ENCODE results near the gene CIDEB. TPM values are rescaled to one million over a fixed set of nuclear protein-coding genes. Genes with fewer than 3 reads are reported as not detected.

CIDEB gene
- total and polyA plus RNA-seq, 4 donors, result 4.9 to 14.8 (median 7.1) TPM

DNA sequence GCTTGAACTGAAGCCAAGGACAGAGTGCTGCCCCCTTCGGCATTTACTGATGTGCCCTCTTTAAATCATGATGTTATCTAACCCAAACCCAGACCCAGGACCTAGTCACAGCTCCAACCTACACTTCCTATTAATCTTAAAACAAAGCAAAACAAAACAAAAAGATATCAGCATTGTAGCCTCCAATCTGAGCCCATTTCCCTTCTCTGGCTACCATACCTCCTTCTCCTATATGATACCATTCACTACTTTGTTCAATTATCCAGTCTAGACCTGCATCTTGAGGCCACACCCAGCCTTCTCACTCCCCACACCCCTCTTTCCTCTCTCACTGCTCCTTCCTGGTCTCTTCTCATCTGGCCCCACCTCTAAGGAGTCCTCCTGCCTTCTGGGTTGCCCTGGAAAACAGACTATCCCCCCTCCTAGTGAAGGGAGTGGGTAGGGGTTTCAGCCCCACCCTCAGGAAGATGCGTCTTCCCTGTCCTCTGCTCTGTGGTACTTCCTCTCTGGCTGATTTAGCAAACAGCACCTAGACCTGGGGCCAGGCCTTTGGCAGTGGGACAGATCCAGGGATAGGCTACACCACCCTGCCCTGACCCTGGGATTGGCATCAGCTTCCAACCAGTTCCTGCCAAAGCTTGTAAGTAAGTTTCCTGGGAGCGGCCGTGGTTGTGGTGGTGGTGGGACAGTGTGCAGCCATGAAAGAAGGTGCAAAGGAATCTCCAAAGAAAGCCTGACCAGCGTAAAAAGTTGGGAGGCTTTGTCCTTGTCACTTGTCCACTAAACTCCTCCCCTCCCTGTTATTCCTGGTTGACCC lies 6.8 kb upstream of the CIDEB start:
- Histone ChIP-seq H3K27ac (ENCODE audit: low read depth, low read length) (no peak overlapping the region), H3K9me3 (ENCODE audit: control insufficient read depth, insufficient read depth, low read length) (no peaks in the 10 kb centered on the region), H3K4me1 (ENCODE audit: control insufficient read depth, insufficient read depth, low read length) (peaks cover 40% of the 10 kb centered on the region), H3K4me3 (ENCODE audit: low read depth, low read length) (no peak overlapping the region), H3K27me3 (ENCODE audit: control insufficient read depth, insufficient read depth, low read length) (peaks cover 44% of the 10 kb centered on the region), H3K36me3 (ENCODE audit: control insufficient read depth, insufficient read depth, low read length) (peaks cover 10% of the 10 kb centered on the region)
- no peak for DNase-seq (ENCODE audit: low read depth in 4 of 6, low spot score in 6 of 6)
- WGBS (ENCODE audit: insufficient coverage), result 74% methylated on average over 3 of the region's 5 CpGs

DNA sequence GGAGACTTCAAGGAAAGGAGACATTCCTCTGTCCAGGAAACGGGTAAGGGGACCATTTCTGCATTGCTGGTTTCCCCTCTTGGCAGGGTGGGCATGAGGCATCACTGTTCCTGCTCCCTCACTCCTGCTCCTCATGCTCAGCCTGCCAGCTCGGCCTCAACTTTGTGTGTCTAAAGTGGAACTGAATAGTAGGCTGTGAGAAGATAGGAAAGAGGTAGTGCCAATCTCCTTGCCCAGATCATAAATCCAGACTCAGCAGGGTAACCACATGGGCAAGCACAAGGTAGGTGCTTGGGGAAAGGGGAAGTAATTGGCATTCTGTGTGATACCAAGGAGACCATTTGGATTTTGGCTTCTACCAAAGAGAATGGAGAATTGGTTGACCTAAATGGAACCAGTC lies 6.1 kb upstream of the CIDEB start:
- Histone ChIP-seq H3K27me3 (ENCODE audit: control insufficient read depth, insufficient read depth, low read length) (peaks cover 37% of the 10 kb centered on the region), H3K4me1 (ENCODE audit: control insufficient read depth, insufficient read depth, low read length) (peaks cover 42% of the 10 kb centered on the region), H3K9me3 (ENCODE audit: control insufficient read depth, insufficient read depth, low read length) (no peaks in the 10 kb centered on the region), H3K27ac (ENCODE audit: low read depth, low read length) (no peak overlapping the region), H3K36me3 (ENCODE audit: control insufficient read depth, insufficient read depth, low read length) (peaks cover 12% of the 10 kb centered on the region), H3K4me3 (ENCODE audit: low read depth, low read length) (no peak overlapping the region)
- WGBS (ENCODE audit: insufficient coverage), result 63% methylated on average over 1 of the region's 2 CpGs
- DNase-seq (ENCODE audit: low read depth in 4 of 6, low spot score in 6 of 6), result peak in 1 of 6 donors; percentile 55

DNA sequence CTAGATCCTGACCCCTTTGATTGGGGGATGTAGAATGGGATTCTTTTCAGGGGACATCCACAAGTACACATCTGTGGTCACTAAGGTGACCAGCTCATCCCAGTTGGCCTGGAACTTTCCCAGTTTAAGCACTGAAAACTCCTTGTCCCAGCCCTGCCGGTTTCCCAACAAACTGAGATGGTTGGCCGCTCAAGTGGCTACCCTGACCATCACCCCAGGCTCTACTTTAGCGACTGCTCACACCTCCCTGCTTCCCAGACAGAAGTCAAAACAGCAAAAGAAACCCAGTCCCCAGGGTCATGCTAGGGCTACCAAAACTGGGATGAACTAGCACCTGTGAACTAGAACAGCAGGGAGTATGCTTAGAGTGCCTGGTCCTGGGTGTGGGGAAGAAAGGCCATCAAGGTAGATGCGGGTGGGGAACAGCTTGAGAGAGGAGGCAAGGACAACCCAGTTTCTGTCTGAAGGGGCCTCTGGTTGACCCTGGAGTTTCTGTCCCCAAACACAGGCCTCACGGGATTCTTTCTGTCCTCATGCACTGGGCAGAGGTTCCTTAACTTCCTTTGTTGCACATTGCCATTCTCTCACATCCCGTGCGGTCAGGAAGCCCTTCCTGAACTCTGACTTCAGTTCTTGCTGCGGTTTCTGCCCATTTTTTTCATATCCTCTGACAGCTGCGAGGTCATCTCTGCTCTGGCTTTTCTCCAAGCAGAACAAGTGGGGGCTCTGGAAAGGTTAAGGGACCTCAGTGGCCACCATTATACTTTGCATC lies 5.1 kb upstream of the CIDEB start:
- Histone ChIP-seq H3K4me1 (ENCODE audit: control insufficient read depth, insufficient read depth, low read length) (peaks cover 42% of the 10 kb centered on the region), H3K27me3 (ENCODE audit: control insufficient read depth, insufficient read depth, low read length) (peaks cover 27% of the 10 kb centered on the region), H3K4me3 (ENCODE audit: low read depth, low read length) (no peak overlapping the region), H3K36me3 (ENCODE audit: control insufficient read depth, insufficient read depth, low read length) (peaks cover 12% of the 10 kb centered on the region), H3K27ac (ENCODE audit: low read depth, low read length) (no peak overlapping the region), H3K9me3 (ENCODE audit: control insufficient read depth, insufficient read depth, low read length) (no peaks in the 10 kb centered on the region)
- WGBS (ENCODE audit: insufficient coverage), result 82% methylated on average over 7 of the region's 9 CpGs
- no peak for DNase-seq (ENCODE audit: low read depth in 4 of 6, low spot score in 6 of 6)

DNA sequence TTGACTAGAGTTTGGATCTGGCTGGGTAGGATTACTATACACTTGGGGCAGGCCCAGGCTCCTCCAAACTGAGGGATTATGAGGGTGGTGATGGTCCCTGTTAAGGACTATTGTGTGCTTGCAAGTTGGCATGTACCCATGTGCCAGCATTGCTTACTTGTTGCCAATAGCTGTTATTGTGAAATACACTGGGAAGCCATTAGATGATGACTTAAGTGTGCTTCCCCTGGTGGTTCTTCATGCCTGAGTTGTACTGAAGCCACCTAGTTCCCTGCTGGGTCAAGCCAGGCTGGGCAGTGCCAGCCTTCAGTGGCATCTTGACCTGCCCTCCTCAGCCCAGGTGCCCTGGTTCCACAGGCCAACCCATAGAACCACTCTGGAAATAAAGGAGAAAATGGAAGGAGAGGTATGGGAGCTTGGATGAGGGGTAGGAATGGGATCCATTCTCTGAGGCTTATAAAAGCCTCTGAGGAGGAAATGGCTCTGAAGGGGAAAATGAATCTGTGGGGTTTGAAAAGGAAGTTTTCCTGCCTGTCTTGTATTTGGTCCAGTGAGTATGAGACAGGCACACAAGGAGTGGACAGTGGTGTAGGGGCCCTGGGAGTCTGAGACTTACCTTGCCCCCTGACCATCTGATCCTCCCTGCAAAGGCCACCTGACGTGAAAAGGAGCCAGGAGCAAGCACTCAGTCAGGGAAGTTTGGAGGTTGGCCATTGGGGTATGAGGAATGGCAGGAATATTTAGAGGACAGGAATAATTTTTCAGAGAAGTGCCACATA lies 4.2 kb upstream of the CIDEB start:
- no peaks in the 10 kb centered on the region for H3K9me3 ChIP-seq (ENCODE audit: control insufficient read depth, insufficient read depth, low read length)
- peaks cover 18% of the 10 kb centered on the region for H3K27me3 ChIP-seq (ENCODE audit: control insufficient read depth, insufficient read depth, low read length)
- WGBS (ENCODE audit: insufficient coverage), result no CpG with 5 or more reads among the region's 1 CpG
- peak overlapping the region; percentile 47 for H3K27ac ChIP-seq (ENCODE audit: low read depth, low read length)
- peaks cover 45% of the 10 kb centered on the region for H3K4me1 ChIP-seq (ENCODE audit: control insufficient read depth, insufficient read depth, low read length)
- H3K36me3 ChIP-seq (ENCODE audit: control insufficient read depth, insufficient read depth, low read length), result peaks cover 21% of the 10 kb centered on the region
- no peak for DNase-seq (ENCODE audit: low read depth in 4 of 6, low spot score in 6 of 6)
- H3K4me3 ChIP-seq (ENCODE audit: low read depth, low read length), result no peak overlapping the region

DNA sequence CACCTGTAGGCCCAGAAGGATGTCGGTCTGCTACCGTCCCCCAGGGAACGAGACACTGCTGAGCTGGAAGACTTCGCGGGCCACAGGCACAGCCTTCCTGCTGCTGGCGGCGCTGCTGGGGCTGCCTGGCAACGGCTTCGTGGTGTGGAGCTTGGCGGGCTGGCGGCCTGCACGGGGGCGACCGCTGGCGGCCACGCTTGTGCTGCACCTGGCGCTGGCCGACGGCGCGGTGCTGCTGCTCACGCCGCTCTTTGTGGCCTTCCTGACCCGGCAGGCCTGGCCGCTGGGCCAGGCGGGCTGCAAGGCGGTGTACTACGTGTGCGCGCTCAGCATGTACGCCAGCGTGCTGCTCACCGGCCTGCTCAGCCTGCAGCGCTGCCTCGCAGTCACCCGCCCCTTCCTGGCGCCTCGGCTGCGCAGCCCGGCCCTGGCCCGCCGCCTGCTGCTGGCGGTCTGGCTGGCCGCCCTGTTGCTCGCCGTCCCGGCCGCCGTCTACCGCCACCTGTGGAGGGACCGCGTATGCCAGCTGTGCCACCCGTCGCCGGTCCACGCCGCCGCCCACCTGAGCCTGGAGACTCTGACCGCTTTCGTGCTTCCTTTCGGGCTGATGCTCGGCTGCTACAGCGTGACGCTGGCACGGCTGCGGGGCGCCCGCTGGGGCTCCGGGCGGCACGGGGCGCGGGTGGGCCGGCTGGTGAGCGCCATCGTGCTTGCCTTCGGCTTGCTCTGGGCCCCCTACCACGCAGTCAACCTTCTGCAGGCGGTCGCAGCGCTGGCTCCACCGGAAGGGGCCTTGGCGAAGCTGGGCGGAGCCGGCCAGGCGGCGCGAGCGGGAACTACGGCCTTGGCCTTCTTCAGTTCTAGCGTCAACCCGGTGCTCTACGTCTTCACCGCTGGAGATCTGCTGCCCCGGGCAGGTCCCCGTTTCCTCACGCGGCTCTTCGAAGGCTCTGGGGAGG lies 3.1 kb upstream of the CIDEB start, which contains the start of gene LTB4R:
Gene LTB4R, plus strand, starts transcription at position 857 of the 959 bp plus-strand sequence. CDS start 4,150 bp downstream, outside the sequence.
- H3K9me3 ChIP-seq (ENCODE audit: control insufficient read depth, insufficient read depth, low read length), result no peaks in the 10 kb centered on the region
- peaks cover 32% of the 10 kb centered on the region for H3K36me3 ChIP-seq (ENCODE audit: control insufficient read depth, insufficient read depth, low read length)
- WGBS (ENCODE audit: insufficient coverage), result 15% methylated on average over 99 of the region's 99 CpGs
- H3K4me1 ChIP-seq (ENCODE audit: control insufficient read depth, insufficient read depth, low read length), result peaks cover 42% of the 10 kb centered on the region
- peak in 4 of 6 donors; percentile 44 to 85 (median 68) for DNase-seq (ENCODE audit: low read depth in 4 of 6, low spot score in 6 of 6)
- peak within 1 kb of the TSS; percentile 13 for H3K4me3 ChIP-seq (ENCODE audit: low read depth, low read length)
- peaks cover 10% of the 10 kb centered on the region for H3K27me3 ChIP-seq (ENCODE audit: control insufficient read depth, insufficient read depth, low read length)
- H3K27ac ChIP-seq (ENCODE audit: low read depth, low read length), result peak within 1 kb of the TSS; percentile 47

DNA sequence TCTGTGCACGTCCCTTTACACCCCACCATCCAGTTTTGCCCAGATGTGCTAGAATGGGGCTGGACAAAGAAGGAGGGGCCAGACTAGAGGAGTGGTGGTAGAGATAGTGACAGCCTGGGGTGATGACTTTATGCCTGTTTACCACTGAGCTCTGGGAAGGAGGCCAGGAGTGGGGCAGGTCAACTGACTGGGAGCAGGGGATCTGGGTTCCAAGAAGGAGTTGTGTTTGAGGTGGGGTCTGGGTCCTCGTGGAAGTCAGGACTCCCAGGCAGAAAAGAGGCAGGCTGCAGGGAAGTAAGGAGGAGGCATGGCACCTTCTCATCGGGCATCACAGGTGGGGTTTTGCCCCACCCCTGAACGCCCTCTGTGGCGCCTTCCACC lies 2.5 kb upstream of the CIDEB start:
- no peaks in the 10 kb centered on the region for H3K9me3 ChIP-seq (ENCODE audit: control insufficient read depth, insufficient read depth, low read length)
- peaks cover 37% of the 10 kb centered on the region for H3K4me1 ChIP-seq (ENCODE audit: control insufficient read depth, insufficient read depth, low read length)
- 19% methylated on average over 4 of the region's 5 CpGs for WGBS (ENCODE audit: insufficient coverage)
- peaks cover 39% of the 10 kb centered on the region for H3K36me3 ChIP-seq (ENCODE audit: control insufficient read depth, insufficient read depth, low read length)
- H3K27me3 ChIP-seq (ENCODE audit: control insufficient read depth, insufficient read depth, low read length), result peaks cover 3% of the 10 kb centered on the region
- peak overlapping the region; percentile 13 for H3K4me3 ChIP-seq (ENCODE audit: low read depth, low read length)
- H3K27ac ChIP-seq (ENCODE audit: low read depth, low read length), result no peak overlapping the region
- no peak for DNase-seq (ENCODE audit: low read depth in 4 of 6, low spot score in 6 of 6)

DNA sequence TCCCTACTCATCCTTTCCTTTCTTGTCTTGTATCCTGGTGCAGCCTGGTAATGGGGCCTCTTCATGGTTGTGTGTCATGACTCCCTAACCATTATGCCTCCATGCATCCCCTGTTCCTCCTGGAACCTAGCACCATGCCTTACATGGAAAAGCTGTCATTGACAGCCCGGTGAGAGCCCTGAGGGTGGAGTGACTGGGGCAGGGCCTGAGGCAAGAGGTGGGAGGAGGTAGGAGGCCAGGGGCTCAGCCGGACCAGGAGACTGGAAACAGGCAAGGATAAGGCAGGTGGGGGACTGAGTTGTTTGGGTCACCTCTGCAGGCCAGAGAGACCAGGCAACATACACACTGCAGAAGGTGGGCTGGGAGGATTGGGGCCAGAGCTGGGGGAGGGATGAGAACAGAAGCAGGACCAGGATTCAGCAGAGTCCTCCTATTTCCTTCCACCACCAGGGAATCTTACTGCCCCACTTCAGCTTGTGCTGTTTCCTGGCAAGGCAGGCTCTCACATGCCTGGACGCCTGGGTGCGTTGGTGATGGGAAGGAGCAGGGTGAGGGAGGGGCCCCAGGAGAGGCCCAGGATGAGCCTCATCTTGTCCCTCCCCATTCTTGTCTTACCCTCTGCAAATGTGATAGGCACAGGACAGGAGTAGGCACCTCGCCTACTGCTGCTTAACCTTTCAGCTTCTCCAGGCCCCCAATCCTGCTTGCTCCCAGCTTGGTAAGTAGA lies 1.9 kb upstream of the CIDEB start, which contains the start of gene LTB4R2:
Gene LTB4R2, plus strand, starts transcription at position 603 of the 727 bp plus-strand sequence. CDS start 525 bp downstream, outside the sequence.
- WGBS (ENCODE audit: insufficient coverage), result 96% methylated on average over 3 of the region's 5 CpGs

DNA sequence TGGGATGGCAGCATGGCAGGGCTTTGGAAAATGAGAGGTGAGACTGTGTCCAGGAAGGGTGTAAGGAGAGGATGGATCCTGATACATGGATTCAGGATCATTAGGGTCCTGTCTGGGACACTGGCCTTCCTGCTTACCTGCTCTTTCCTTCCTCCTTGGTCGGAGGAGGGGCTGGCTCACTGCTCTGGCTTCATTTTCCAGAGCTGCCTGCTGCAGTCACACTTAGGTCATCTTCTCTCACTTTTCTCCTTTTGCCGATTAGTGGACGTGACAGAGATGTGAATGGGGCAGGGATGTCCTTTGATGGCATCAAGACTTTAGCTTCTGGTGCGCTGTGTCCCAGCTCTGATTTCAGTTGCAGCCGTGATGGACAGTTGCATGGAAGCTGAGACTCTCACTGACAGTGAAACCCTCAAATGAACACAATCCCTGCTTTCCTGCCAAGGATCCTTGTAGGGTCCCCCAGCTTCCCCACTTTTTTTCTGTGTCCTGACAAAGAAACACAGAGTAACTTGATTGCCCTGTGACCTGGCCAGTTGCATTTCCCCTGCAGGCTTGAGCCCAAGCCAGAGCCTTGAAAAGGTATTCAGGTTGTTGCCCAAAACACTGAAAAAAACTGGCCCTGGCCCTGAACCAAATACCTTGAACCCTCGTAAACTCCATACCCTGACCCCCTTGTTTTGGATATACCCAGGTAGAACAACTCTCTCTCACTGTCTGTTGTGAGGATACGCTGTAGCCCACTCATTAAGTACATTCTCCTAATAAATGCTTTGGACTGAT lies 756 bp upstream of the CIDEB start:
- 95% methylated on average over 6 of the region's 7 CpGs for WGBS (ENCODE audit: insufficient coverage)
- no peak for DNase-seq (ENCODE audit: low read depth in 4 of 6, low spot score in 6 of 6)
- no peak overlapping the region for H3K27ac ChIP-seq (ENCODE audit: low read depth, low read length)
- no peak overlapping the region for H3K4me3 ChIP-seq (ENCODE audit: low read depth, low read length)
- no peaks in the 10 kb centered on the region for H3K27me3 ChIP-seq (ENCODE audit: control insufficient read depth, insufficient read depth, low read length)
- peaks cover 56% of the 10 kb centered on the region for H3K36me3 ChIP-seq (ENCODE audit: control insufficient read depth, insufficient read depth, low read length)
- peaks cover 34% of the 10 kb centered on the region for H3K4me1 ChIP-seq (ENCODE audit: control insufficient read depth, insufficient read depth, low read length)
- H3K9me3 ChIP-seq (ENCODE audit: control insufficient read depth, insufficient read depth, low read length), result no peaks in the 10 kb centered on the region

More for the DNA sequence above, 1.9 kb upstream of the CIDEB start, which contains the start of gene LTB4R2:
- Histone ChIP-seq H3K36me3 (ENCODE audit: control insufficient read depth, insufficient read depth, low read length) (peaks cover 44% of the 10 kb centered on the region), H3K4me1 (ENCODE audit: control insufficient read depth, insufficient read depth, low read length) (peaks cover 35% of the 10 kb centered on the region), H3K9me3 (ENCODE audit: control insufficient read depth, insufficient read depth, low read length) (no peaks in the 10 kb centered on the region), H3K27me3 (ENCODE audit: control insufficient read depth, insufficient read depth, low read length) (no peaks in the 10 kb centered on the region), H3K27ac (ENCODE audit: low read depth, low read length) (no peak within 1 kb of the TSS), H3K4me3 (ENCODE audit: low read depth, low read length) (peak within 1 kb of the TSS; percentile 13)
- DNase-seq (ENCODE audit: low read depth in 4 of 6, low spot score in 6 of 6), result no peak

Data from spinal cord (tissue), 10 donors.